Fibroblast of skin of left quadriceps (primary cell): ENCODE measurements around the gene WASF2.
A peak's percentile ranks its signal among the peaks of the same experiment; 100 is the strongest.
"Not testable (repeated sequence)": the region's sequence is repeated elsewhere in the genome, so short reads cannot be mapped to it uniquely, and the experiment has no call there.

Experiments used
- DNase-seq, 2 experiments: peaks; one replicate each; pipeline ENCODE4 v3.0.0-alpha.2; 2013; ENCODE audit warnings: low read depth in 2 of 2

Gene WASF2

GRCh38 chr1:27455139-27455811, 34.7 kb downstream of the WASF2 start:
- DNase-seq: no peak

DNA sequence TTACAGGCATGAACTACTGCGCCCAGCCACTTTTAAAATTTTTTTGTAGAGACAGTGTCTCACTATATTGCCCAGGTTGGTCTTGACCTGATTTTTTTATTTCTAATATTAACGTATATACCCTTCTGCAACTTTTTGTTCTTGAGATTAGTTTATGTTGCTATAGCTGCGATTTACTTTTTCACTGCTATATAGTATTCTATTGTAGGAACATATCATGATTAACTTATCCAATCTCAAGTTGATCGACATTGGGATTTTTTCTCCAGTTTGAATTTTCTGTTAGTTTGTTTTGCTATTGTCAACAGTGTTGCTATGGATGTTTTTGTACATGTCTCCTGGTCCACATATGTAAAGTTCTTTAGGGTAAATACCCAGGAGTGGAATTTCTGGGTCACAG, 35.4 kb downstream of the WASF2 start:
- no peak for DNase-seq

- DNase-seq: no peak
Measured at GRCh38 chr1:27451343-27451742, 38.6 kb downstream of the WASF2 start.

DNA sequence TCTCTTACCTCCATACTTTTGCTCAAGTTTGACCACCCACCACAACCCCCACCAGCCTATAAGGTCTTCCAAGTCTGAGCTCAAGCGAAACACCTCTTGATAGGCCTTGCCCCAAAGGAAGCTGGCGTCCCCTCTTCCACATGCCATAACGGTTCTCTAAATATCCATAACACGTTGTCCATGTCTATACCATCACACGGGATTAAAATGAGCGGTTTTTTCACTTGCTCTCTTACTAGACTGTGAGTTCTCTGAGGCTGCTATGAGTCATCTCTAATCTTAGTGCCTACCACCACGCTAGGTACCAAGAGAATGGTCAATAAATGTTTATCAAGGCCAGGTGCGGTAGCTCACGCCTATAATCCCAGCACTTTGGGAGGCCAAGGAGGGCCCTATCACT, 41.0 kb downstream of the WASF2 start:
- DNase-seq: no peak

DNA sequence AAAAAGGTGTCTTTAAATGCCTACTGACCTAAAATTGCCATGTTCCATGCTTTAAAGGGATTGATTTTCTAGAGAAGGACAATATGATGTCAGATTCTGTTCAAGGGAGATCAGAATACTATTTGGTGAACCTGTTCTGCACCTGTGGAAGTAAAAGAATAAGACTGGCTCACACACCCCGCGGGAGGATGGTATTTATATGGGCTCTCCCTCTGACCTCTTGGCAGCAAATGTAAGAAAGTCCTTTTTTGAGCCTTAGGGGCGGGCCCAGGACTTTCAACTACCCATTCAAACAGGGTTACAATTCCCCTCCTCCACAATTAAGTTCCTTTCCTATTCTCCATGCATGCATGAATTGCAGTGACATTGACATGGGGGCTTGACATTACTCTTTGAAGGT, 42.1 kb downstream of the WASF2 start:
- no peak for DNase-seq

DNA sequence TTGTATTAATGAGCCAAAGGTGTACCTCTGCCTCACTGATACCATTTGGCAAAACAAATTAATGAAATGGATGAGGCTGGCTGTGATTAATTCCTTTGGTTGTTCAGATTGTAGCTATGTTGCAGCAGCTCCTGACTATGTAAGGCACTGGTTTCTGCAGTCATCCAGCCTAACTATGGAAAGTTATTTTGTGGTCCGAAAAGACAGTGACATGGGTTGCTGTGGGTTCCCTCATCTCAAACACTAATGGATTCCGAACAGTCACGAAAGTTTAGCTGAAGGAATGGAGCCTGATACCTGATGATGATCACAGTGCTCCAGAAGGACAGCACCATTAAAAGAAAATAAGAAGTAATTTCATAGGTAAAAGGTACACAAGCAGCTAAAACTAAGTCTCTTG, 42.6 kb downstream of the WASF2 start:
- DNase-seq: no peak

- no peak for DNase-seq
Measured at GRCh38 chr1:27446496-27447020, 43.4 kb downstream of the WASF2 start.

DNA sequence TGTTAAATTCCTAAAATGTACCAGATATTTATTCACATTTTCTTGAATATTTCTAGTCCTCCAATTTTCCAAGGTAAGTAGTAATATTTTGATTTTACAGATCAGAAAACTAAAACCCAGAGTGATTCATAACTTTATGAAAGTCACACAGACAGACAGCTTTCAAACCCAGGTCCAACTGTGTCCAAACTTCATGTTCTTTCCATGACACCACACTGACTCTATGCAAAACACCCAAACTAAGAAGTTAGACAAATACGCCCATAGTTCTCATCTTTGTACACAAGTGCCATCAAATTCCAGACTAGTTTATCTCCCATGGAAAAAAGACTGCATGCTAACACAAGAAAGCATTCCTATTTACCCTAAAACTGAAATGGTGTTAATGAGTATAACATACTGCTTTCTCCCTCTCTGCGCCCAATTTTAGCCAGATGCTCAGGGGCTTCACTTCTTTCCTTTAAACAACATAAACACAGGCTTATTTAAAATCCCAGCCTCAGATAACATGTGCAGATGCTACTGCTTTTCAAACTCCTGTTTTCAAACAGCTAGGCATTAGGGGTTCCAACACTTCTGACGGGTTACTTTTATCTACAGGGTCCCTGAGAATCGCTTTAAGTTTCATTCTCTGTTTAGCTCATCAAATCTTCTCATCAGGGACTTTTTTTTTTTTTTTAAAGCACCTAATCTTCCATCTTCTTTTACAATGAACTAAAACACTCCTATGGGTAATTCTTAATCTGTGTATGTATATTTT, 44.6 kb downstream of the WASF2 start:
- DNase-seq: no peak

DNA sequence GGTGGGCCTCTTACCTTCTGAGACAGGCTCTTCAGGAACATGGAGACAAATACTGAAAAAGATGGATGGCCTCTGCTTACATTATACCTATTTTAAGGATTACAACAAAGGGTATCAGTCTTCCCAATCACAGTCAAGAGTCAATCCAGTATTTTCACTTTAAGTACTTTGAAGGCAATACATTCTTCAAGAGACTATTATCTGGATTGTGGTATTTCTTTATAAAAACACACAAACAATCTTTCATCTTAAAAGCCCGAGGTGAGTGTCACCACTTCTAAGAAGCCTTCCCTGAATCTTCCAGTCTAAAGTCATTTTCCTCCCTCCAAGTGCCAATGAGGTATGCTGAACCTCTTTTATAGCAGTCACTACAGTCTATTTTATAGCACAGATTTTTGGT, 45.3 kb downstream of the WASF2 start:
- DNase-seq: no peak

DNA sequence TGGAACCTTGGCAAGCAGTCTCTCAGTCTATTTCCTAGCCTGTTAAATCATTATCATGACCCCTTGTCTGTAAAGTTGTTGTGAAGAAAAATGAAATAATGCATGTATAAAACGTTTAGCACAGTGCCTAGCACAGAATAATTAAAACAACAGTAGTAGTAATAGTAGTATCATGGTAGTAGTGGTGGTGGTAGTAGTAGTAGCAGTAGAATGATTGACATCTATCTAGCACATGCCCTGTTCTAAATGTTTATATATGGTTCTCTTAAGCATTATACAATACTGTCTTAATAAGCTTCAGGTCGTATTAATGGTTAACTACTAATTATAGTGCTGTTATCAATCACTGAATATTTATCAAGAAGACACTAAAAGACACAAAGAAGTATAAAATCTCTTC, 50.8 kb downstream of the WASF2 start:
- DNase-seq: no peak

DNA sequence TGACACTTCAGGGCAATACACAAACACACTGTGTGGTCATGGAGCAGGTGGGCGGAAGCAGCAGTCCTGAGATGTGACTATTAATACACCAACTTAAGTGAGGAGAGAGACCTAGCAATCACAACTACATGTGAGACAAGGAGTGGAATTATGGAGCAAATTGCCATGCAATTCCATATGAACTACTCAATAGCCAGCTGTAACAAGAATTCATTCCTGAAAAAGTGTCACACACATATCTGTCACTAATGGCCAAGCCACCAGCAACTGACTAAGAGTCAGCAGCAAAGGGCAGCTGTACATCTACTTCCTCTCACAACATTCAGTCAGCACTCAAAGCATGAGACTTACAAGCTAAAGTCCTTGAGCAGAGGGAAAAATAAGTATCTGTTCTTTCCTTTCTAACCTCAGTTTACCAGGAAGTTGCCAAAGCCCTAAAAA, 51.3 kb downstream of the WASF2 start:
- DNase-seq: no peak

GRCh38 chr1:27436204-27437159, 53.5 kb downstream of the WASF2 start:
- peak in 1 of 2 experiments; percentile 2 for DNase-seq

GRCh38 chr1:27435566-27436203, 54.3 kb downstream of the WASF2 start:
- DNase-seq: no peak

- no peak for DNase-seq
Measured at GRCh38 chr1:27433706-27434105, 56.3 kb downstream of the WASF2 start.

GRCh38 chr1:27432725-27433124, 57.2 kb downstream of the WASF2 start:
- not testable (repeated sequence) for DNase-seq

DNA sequence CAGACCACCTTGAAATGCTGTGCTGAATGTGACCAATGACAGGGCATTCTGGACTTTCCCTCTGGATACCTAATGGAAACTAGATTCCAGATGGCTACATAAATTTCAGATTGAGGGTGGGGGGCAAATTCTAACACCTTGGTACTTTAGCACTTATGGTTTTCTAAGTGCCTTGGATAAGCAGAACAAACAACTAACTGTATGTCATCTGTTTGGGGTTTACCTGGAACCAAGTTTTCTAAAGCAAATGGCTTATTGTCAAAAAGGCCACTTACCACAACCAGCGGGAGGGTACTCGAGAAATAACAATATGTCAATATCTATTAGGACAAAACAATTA, 58.4 kb downstream of the WASF2 start:
- DNase-seq: no peak

- DNase-seq: no peak
Measured at GRCh38 chr1:27430903-27431600, 58.9 kb downstream of the WASF2 start.

DNA sequence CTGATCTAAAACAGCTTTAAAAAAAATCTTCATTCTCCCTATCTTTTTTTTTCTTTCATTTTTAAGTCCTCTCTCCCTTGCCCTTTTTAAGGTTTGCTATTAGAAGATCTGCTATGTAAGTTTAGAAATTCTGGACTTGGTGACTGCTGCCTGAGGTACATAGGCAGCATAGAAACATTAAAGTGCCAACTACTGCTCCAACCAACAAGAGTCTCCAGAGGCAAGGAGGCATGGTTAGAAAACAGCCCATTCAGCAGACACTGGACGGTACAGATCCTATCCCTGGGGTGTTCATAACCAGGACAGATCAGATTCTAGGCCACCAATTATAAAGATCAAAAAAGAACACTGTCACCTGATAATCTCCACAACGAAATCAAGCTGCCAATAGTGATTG, 60.9 kb downstream of the WASF2 start:
- DNase-seq: no peak

DNA sequence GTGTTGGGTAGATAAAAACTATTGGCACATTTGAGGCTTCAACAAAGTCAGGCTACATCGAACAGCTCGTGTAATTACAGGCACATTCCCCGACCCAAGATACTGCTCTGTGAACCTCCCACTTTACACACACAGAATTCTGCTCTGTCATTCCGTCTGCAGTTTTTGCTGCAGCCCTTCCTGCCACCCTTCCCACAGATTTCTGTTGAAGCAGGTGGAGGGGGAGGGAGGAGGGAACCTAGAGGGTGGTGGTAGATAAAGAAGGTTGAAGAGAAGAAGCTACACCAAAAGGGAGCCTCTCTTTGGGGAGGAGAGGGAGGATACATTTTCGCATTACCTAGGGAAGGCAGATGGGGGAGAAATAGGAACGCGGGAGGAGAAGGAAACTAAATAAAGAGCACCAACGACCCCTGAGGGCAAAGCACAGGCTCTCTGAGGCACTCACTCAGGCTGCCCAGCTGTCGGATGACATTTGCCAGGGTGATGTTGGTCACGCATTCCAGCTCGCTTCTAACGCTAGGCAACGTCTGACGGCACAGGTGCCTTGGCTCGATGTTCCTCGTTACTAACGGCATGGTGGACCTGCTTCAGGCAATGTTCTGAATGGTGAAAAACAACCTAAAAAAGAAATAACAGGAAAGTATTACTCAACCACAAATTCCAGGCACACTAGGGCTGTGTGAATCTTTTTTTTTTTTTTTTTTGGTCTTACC, 61.5 kb downstream of the WASF2 start:
- no peak for DNase-seq

GRCh38 chr1:27427816-27428315, 62.1 kb downstream of the WASF2 start:
- no peak for DNase-seq
